ENCODE results near the gene PRPF4. TPM values are rescaled to one million over a fixed set of nuclear protein-coding genes. Genes with fewer than 3 reads are reported as not detected.

PRPF4 gene
- polyA plus RNA-seq, 2 of the 4 experiments (the other 2 are of a cell fraction): 53.4 to 61.5 TPM

- TF ChIP-seq RNF2 (IDR thresholded peaks at IDR 0.05; ENCODE audit: borderline replicate concordance, low read depth) (no peak), ZC3H11A (IDR thresholded peaks at IDR 0.05) (no peak)
- TF ChIP-seq, protein P1, sequence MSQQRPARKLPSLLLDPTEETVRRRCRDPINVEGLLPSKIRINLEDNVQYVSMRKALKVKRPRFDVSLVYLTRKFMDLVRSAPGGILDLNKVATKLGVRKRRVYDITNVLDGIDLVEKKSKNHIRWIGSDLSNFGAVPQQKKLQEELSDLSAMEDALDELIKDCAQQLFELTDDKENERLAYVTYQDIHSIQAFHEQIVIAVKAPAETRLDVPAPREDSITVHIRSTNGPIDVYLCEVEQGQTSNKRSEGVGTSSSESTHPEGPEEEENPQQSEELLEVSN (IDR thresholded peaks at IDR 0.05; ENCODE audit: borderline replicate concordance, low read depth): no peak
Measured at GRCh38 chr9:113267911-113268566, 7.4 kb upstream of the PRPF4 start (continued).

DNA sequence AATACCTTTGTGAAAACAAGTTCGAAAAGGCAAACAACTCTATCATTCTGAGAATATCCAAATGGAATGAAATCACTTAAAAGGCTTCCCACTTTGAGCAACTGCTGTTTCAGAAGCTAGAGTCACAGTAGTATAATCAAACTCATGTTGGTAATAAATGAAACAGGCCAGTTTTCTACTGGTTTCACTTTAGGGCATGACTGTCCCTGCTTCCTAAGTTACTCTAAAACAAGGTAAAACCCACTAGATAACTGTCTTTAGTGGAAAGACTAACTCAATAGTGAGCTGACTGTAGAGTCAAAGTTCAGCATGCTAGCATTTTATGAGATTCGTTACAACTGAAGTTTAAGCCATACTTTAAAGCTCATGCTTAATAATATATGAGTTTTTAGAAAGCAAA is 6.1 kb upstream of the PRPF4 start:
- no peak for TF ChIP-seq CHD2 (IDR thresholded peaks at IDR 0.05; ENCODE audit: low read length, partially characterized antibody)
- no peak for TF ChIP-seq MYC (IDR thresholded peaks at IDR 0.05; ENCODE audit: borderline replicate concordance, low read length)
- TF ChIP-seq USF2 (IDR thresholded peaks at IDR 0.05): no peak
- TF ChIP-seq SREBF2 (IDR thresholded peaks at IDR 0.05): no peak
- no peak for TF ChIP-seq JUNB (IDR thresholded peaks at IDR 0.05)
- TF ChIP-seq CTCF (IDR thresholded peaks at IDR 0.05): no peak
- no peak for TF ChIP-seq ESRRA (IDR thresholded peaks at IDR 0.05; ENCODE audit: borderline replicate concordance, low read length)
- no peak for TF ChIP-seq FOSL2 (IDR thresholded peaks at IDR 0.05)
- no peak for TF ChIP-seq FOSL2 (CRISPR knock-in tag; IDR thresholded peaks at IDR 0.05)
- TF ChIP-seq HOXB13 (CRISPR knock-in tag; IDR thresholded peaks at IDR 0.05; ENCODE audit: low read depth): no peak
- TF ChIP-seq NR3C1 (IDR thresholded peaks at IDR 0.05): no peak
- 93% methylated on average over 2 of the region's 2 CpGs for WGBS (ENCODE audit: missing lambda C conversion rate)
- Histone ChIP-seq H3K9me3 (no peaks in the 10 kb centered on the region), H3K27ac (no peak overlapping the region), H3K4me3 (no peak overlapping the region), H3K4me1 (peaks cover 7% of the 10 kb centered on the region; the same call in 2 of the 3 replicates), H3K4me2 (no peak overlapping the region)
- POLR2A ChIA-PET: no interaction called here
- FAIRE-seq (no peak), ATAC-seq (no peak), DNase-seq (ENCODE audit: low read depth in 1 of 2, low spot score in 1 of 2) (no peak)
- CTCF ChIA-PET: interaction anchor here (0.7 to 1.4 kb wide), 4 partner anchors 11 to 388 kb away, joined by 3 to 5 read pairs (median 3); no protein-coding TSS in a partner anchor

DNA sequence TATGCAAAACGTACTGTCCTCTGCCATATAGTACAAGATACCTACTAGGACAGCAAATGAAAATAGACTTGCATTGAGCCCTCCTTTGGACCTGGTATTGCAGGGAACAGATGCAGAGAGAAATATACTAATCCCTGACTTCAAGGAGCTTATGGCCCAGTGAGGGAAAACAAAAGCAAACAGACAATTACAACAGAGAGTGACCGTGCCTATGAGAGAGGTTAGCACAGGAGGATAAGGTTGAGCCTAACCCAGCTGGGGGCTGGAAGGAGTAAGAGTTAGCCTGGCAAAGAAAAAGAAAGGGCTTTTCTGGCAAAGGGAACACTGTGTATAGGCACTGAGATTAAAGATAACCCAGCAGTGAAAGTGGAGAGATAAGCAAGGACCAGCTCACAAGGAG is 5.6 kb upstream of the PRPF4 start:
- FAIRE-seq: no peak
- no peak overlapping the region for H3K4me2 ChIP-seq
- no peak overlapping the region for H3K4me3 ChIP-seq
- no peak for DNase-seq (ENCODE audit: low read depth in 1 of 2, low spot score in 1 of 2)
- CTCF ChIA-PET: interaction anchor here (1.2 to 1.4 kb wide), 3 partner anchors 12 to 388 kb away, joined by 3 read pairs; no protein-coding TSS in a partner anchor
- H3K27ac ChIP-seq: no peak overlapping the region
- POLR2A ChIA-PET: no interaction called here
- H3K9me3 ChIP-seq: no peaks in the 10 kb centered on the region
- WGBS (ENCODE audit: missing lambda C conversion rate): 85% methylated on average over 2 of the region's 2 CpGs
- ATAC-seq: no peak
- H3K4me1 ChIP-seq: peaks cover 7% of the 10 kb centered on the region; the same call in 2 of the 3 replicates
- TF ChIP-seq MYC (IDR thresholded peaks at IDR 0.05; ENCODE audit: borderline replicate concordance, low read length) (no peak), JUN (IDR thresholded peaks at IDR 0.05) (no peak), BHLHE40 (IDR thresholded peaks at IDR 0.05; ENCODE audit: low read depth, low read length) (no peak), EP300 (IDR thresholded peaks at IDR 0.05) (no peak), CHD4 (IDR thresholded peaks at IDR 0.05; ENCODE audit: borderline replicate concordance) (no peak), ESRRA (IDR thresholded peaks at IDR 0.05; ENCODE audit: borderline replicate concordance, low read length) (no peak), RNF2 (IDR thresholded peaks at IDR 0.05; ENCODE audit: borderline replicate concordance, low read depth) (no peak)
